Fibroblast of villous mesenchyme (primary cell): Measurements from ENCODE around the gene DNAJC1. TPM values are rescaled to one million over a fixed set of nuclear protein-coding genes. Genes with fewer than 3 reads are reported as not detected.

Experiments
- DNase-seq: peaks from one replicate; pipeline ENCODE4 v3.0.0-alpha.2; 2010; ENCODE audit warnings: low read depth
- H3K4me3 ChIP-seq: 2 replicates; pipeline ENCODE4 v1.5.1; 2011; ENCODE audit warnings: low read depth, mild to moderate bottlenecking, low read length
- total RNA-seq: library from RNA; depleted of rRNA; stranded (reverse); fragments of >200 nt; gene quantifications from 2 replicates; pipeline ENCODE4 v1.2.3, GENCODE V29; 2012
- TF ChIP-seq, protein P1 (sequence below): IDR thresholded peaks from 2 replicates; pipeline ENCODE4 v1.5.1; 2012; ENCODE audit warnings: low read depth, mild to moderate bottlenecking, low read length; ENCODE audit not compliant: insufficient read depth

DNAJC1 gene
- total RNA-seq, 1 donor, result 53.5 TPM

GRCh38 chr10:21962358-21962757, 41.2 kb downstream of the DNAJC1 start:
- DNase-seq, result no peak
- TF ChIP-seq, protein P1, sequence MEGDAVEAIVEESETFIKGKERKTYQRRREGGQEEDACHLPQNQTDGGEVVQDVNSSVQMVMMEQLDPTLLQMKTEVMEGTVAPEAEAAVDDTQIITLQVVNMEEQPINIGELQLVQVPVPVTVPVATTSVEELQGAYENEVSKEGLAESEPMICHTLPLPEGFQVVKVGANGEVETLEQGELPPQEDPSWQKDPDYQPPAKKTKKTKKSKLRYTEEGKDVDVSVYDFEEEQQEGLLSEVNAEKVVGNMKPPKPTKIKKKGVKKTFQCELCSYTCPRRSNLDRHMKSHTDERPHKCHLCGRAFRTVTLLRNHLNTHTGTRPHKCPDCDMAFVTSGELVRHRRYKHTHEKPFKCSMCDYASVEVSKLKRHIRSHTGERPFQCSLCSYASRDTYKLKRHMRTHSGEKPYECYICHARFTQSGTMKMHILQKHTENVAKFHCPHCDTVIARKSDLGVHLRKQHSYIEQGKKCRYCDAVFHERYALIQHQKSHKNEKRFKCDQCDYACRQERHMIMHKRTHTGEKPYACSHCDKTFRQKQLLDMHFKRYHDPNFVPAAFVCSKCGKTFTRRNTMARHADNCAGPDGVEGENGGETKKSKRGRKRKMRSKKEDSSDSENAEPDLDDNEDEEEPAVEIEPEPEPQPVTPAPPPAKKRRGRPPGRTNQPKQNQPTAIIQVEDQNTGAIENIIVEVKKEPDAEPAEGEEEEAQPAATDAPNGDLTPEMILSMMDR, result no peak
- H3K4me3 ChIP-seq, result no peak overlapping the region

DNA sequence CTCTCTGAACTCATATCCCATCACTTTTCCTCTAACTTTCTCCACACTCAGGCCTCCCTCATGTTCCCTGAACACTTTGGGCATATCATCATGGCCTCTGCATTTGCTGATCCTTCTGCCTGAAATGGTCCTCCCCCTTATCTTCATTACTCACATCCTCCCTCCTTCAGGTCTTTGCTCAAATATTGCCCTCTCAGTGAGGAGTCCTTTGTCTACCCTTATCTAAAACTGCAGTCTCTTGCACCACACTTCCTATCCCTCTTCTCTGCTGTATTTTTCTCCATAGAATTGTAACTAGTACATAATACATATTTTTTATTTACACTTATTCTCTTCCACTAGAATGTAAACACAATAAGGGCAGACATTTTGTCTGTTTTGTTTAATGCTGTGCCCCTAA, 41.7 kb downstream of the DNAJC1 start:
- TF ChIP-seq, protein P1, result no peak

DNA sequence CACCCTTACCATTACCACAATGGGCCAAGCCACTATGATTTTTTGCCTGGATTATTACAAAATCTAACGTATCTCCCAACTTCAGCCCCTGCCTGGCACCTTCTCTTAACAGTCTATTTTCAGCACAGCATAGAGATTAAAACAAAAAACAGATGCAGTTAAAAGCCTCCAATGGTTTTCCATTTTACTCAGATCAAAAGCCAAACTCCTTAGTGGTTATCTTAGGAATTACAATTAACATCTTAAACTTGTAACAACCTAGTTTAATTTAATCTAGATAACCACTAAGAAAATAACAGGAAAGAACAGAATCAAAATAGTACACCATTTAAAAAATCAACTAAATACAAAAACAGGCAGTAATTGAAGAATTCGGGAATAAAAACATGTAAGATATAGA, 43.5 kb downstream of the DNAJC1 start:
- no peak for DNase-seq
- TF ChIP-seq, protein P1, result no peak
- H3K4me3 ChIP-seq, result no peak overlapping the region

More for the DNA sequence above, 41.7 kb downstream of the DNAJC1 start:
- H3K4me3 ChIP-seq, result no peak overlapping the region
- no peak for DNase-seq

GRCh38 chr10:21954690-21955089, 48.8 kb downstream of the DNAJC1 start:
- H3K4me3 ChIP-seq, result no peak overlapping the region
- TF ChIP-seq, protein P1, result no peak
- no peak for DNase-seq

DNA sequence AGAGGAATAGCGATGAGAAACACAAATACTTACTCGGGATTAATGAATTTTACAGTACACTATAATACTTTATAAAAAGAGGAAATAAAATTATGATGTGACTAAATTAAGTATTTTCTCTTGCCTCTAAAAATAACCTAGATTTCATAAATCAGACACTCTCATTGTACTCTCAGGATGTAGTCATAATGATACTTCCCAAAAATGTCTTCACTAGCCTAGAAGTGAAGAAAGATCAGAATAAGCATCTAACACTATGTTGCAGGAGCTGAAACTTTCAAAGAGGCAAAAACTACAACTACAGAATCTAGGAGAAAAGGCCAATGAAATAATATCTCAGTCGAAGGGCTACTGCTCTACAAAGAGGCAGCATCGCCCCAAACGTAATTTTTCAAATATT, 49.4 kb downstream of the DNAJC1 start:
- TF ChIP-seq, protein P1, result no peak
- H3K4me3 ChIP-seq, result no peak overlapping the region
- no peak for DNase-seq

DNA sequence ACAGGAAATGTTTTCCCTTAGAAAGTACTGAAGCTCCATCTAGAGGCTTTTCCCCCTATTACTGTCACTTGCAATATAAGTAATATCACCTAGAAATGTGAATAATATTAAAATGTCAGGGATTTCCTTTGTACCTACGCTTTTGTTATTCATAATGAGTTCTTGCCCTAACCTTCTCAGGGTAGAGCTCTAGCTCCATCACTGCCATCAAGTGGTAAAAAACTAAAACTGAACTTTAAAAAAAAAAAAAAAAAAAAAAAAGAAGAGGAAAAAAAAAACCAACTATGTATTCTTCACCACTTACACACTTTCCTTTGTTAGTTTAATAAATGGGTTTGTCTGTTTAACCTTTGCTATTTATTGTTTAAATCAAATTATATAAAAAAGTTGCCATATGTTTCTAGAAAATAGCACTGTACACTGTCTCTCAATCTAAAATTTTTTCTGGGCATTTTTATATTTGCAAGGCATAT, 49.9 kb downstream of the DNAJC1 start:
- DNase-seq, result peak; percentile 37
- TF ChIP-seq, protein P1, result peak; percentile 44
- H3K4me3 ChIP-seq, result no peak overlapping the region

DNA sequence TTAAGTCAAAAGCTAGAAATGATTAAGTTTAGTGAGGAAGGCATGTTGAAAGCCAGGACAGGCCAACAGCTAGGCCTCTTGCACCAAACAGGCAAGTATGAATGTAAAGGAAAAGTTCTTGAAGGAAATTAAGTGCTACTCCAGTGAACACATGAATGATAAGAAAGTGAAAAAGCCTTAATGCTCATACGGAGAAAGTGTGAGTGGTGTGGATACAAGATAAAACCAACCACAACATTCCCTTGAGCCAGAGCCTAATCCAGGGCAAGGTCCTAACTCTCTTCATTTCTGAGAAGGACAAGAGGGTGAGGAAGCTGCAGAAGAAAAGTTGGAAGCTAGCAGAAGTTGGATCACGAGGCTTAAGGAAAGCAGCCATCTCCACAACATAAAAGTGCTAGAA, 53.0 kb downstream of the DNAJC1 start:
- no peak overlapping the region for H3K4me3 ChIP-seq
- TF ChIP-seq, protein P1, result no peak
- DNase-seq, result peak; percentile 56
